VCaP (cell line): ENCODE results near the gene SLC23A2.

ENCODE experiments used
- H3K27ac ChIP-seq: fragments of 450-650 bp; 2 replicates; pipeline ENCODE4 v1.5.1; 2017
- CTCF ChIP-seq: fragments of 450-650 bp; conservative IDR thresholded peaks from 2 replicates; pipeline ENCODE4 v1.5.1; 2017; ENCODE audit warnings: mild to moderate bottlenecking, moderate library complexity

SLC23A2 gene

GRCh38 chr20:4876731-4877130, 124.6 kb downstream of the SLC23A2 start:
- H3K27ac ChIP-seq, result peak overlapping the region; percentile 74
- TF ChIP-seq CTCF, result no peak

- TF ChIP-seq CTCF, result no peak
- peak overlapping the region; percentile 74 for H3K27ac ChIP-seq
Observed at GRCh38 chr20:4876301-4876700, 125.0 kb downstream of the SLC23A2 start.

- no peak for TF ChIP-seq CTCF
- peak overlapping the region; percentile 74 for H3K27ac ChIP-seq
Observed at GRCh38 chr20:4875578-4876067, 125.7 kb downstream of the SLC23A2 start.

GRCh38 chr20:4873396-4873795, 127.9 kb downstream of the SLC23A2 start:
- H3K27ac ChIP-seq, result no peak overlapping the region
- no peak for TF ChIP-seq CTCF

GRCh38 chr20:4871486-4871885, 129.8 kb downstream of the SLC23A2 start:
- TF ChIP-seq CTCF, result no peak
- peak overlapping the region; percentile 80; the same call in 1 of the 2 replicates for H3K27ac ChIP-seq

GRCh38 chr20:4870906-4871305, 130.4 kb downstream of the SLC23A2 start:
- H3K27ac ChIP-seq, result peak overlapping the region; percentile 80; the same call in 1 of the 2 replicates
- no peak for TF ChIP-seq CTCF

- TF ChIP-seq CTCF, result no peak
- H3K27ac ChIP-seq, result peak overlapping the region; percentile 80
Observed at GRCh38 chr20:4869290-4870193, 131.8 kb downstream of the SLC23A2 start.
